ENCODE measurements around the gene TBCCD1.
"Not testable (repeated sequence)": the region's sequence is repeated elsewhere in the genome, so short reads cannot be mapped to it uniquely, and the experiment has no call there.

TBCCD1 gene

GRCh38 chr3:186592682-186593081 is 25.5 kb upstream of the TBCCD1 start:
- TF ChIP-seq CTCF (IDR thresholded peaks at IDR 0.05; ENCODE audit: low read depth, low read length): no peak
- DNase-seq (ENCODE audit: extremely low read depth, low read depth): no peak

DNA sequence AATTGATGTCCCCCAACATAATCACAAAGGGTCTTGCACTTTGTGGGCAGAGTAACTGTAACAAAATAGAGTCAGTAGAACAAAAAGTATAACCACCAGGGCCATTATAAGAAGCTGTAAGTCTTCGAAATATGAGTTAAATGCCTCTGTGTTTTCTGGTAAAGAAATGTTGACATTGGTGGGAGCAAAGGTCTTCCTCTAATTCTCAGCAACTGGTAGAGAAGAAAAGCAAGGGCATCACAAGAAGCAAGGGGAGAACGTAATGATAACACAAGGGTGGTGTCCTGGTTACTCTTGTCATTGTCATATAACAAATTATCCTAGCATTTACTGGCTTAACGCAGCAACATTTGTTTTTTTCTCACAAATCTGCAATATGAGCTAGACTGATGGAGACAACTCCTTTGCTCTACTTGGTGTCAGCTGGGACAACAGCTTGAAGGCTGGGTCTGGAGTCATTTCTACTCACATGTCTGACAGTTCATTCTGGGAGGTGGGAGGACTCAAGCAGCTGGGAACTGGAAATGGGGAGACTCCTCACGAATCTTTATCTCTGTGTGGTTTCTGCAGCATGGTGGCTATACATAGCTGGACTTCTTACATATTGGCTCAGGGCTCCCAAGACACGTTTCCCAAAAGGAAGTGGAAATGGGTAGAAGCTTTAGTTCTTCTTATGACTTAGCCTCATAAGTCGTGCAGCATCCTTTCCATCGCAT is 23.6 kb upstream of the TBCCD1 start:
- DNase-seq (ENCODE audit: extremely low read depth, low read depth): no peak
- no peak for TF ChIP-seq CTCF (IDR thresholded peaks at IDR 0.05; ENCODE audit: low read depth, low read length)

DNA sequence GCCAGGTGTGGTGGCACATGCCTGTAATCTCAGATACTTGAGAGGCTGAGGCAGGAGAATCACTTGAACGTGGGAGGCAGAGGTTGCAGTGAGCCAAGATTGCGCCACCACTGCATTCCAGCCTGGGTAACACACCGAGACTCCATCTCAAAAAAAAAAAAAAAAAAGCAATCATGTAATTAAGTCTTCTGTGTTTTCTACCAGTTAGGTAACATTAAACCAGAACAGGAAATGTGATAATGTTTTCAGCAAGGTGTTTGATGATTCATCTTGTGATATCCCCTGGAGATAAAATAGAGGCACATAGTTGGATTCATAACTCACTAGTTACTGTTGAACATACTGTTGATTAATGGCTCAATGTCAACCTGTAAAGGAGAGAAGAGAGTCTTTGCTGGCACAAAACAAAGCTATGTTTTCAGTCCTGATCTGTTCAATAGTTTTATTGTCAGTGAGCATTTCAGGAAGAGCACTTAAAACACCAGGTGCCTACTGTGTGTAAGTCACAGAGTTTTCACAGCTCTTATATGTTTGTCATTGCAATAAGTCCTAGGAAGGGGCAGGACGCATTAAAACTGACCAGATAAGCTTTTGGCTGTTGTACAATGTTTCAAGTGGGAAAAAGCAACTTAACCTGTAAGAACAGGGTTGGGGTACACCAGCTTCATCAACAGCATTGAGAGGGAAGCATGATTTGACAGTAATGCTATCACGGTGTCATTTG is 22.9 kb upstream of the TBCCD1 start:
- no peak for TF ChIP-seq CTCF (IDR thresholded peaks at IDR 0.05; ENCODE audit: low read depth, low read length)
- DNase-seq (ENCODE audit: extremely low read depth, low read depth): no peak

DNA sequence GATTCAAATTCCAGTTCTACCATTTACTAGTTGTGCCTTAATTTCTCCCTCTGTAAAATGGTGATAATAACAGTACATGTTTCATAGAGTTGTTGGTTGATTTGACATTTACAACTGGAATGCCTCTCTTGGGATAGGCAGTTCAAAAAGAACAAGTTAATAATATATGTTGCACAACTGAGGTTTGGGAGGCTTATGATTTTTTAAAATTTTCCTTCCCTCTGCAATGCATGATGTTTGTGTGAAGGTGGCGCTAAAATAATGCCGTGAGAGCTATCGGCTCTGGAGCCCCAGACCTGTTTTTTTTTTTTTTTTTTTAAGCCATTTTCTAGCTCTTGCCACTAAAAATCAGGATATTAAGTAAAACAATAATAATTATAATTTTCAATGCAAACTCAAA is 22.0 kb upstream of the TBCCD1 start:
- TF ChIP-seq CTCF (IDR thresholded peaks at IDR 0.05; ENCODE audit: low read depth, low read length): no peak; the same call in 1 of the 2 replicates
- DNase-seq (ENCODE audit: extremely low read depth, low read depth): no peak

DNA sequence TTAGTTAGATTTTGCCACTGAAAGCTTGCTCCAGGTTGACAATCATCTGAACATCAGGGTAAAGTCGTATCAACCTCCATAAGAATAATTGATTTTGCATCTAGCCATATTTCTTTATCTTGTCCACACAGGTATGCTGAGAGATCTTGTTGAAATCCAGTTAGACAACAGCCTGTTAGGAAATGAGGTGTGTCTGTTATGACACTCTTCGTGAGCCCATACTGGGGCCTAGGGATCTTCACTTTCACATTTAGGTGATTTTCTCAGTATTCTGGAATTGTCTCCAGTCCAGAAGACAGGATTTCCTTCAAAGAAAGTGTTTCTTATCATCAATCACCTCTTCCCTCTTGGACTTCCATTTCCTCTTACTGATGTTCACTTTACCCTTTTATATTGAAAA is 21.5 kb upstream of the TBCCD1 start:
- DNase-seq (ENCODE audit: extremely low read depth, low read depth): no peak
- TF ChIP-seq CTCF (IDR thresholded peaks at IDR 0.05; ENCODE audit: low read depth, low read length): no peak

DNA sequence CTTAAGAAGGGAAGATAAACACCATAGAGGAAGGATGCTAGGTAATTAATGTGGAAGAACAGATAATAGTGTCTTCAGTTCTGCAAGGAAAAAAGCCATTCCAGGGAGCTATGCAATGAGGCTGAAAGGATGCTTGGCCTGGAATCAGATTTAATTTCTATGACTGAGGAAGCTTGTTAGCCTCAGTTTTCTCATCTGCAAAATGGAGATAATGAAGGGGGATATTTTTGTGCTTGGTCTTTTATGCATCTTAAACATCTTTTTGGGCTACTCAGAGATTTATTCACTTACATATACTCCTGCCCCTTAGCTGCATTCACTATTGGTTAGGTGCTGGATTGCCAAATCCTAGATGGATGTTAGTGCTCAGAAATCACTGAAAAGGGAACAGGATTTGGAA is 20.0 kb upstream of the TBCCD1 start:
- no peak for DNase-seq (ENCODE audit: extremely low read depth, low read depth)
- no peak for TF ChIP-seq CTCF (IDR thresholded peaks at IDR 0.05; ENCODE audit: low read depth, low read length)

GRCh38 chr3:186586245-186586644 is 19.1 kb upstream of the TBCCD1 start:
- not testable (repeated sequence) for DNase-seq (ENCODE audit: extremely low read depth, low read depth)

Measured in AG09319 (cell line).